ENCODE data around the gene RNU6-9.
"Not testable (repeated sequence)": the region's sequence is repeated elsewhere in the genome, so short reads cannot be mapped to it uniquely, and the experiment has no call there.

Gene RNU6-9

DNA sequence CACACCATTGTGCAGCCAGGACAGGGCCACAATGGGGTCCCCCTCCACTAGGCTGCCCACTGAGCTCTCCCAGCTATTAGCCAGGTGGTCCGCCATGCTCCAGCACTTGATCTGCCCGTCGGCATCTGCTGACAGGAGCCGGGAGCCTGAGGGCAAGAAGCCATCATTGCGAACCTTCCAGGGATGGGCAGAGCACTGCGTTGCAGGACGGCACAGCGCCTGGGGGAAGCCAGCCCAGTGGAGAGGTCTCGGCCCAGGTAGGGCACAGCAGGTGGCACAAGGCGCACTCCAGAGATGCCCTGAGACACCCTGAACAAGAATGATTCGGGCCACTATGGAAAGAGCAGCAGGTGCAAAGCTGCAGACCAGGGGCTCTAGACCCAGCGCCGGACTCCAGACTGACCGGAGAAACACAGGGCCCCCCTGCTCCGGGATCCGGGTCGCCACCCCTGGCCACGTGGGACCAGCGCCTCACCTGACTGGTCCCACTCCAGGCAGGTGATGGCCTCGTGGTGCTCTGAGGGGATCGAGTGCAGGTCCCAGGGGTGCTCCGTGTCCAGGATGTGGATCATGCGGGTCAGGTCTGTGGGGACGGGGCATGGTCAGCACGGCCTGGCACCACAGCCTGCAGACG is 3.5 kb upstream of the RNU6-9 start:
- Histone ChIP-seq H3K79me2 (ENCODE audit: control insufficient read depth, low read length) (peaks cover 12% of the 10 kb centered on the region), H3K27me3 (ENCODE audit: control insufficient read depth, low read length) (no peaks in the 10 kb centered on the region), H3F3A (ENCODE audit: control insufficient read depth, insufficient read depth) (no peaks in the 10 kb centered on the region), H3K4me2 (ENCODE audit: low read length) (no peak overlapping the region), H3K4me1 (ENCODE audit: control insufficient read depth, low read length) (peaks cover 19% of the 10 kb centered on the region), H3K9me3 (ENCODE audit: control insufficient read depth, insufficient read depth, low read length) (no peaks in the 10 kb centered on the region), H3K4me3 (ENCODE audit: low read length) (no peak overlapping the region), H3K27ac (ENCODE audit: low read depth, low read length) (no peak overlapping the region), H4K20me1 (ENCODE audit: control insufficient read depth, insufficient read depth, low read depth, low read length) (no peaks in the 10 kb centered on the region), H3K36me3 (ENCODE audit: control insufficient read depth, low read length) (peaks cover 13% of the 10 kb centered on the region), H3K9me2 (replicated peaks; ENCODE audit: control insufficient read depth, low read length) (no peaks in the 10 kb centered on the region)
- no peak for TF ChIP-seq EZH2phosphoT487 (IDR thresholded peaks at IDR 0.05; ENCODE audit: borderline replicate concordance, low read length)
- TF ChIP-seq, protein P1, sequence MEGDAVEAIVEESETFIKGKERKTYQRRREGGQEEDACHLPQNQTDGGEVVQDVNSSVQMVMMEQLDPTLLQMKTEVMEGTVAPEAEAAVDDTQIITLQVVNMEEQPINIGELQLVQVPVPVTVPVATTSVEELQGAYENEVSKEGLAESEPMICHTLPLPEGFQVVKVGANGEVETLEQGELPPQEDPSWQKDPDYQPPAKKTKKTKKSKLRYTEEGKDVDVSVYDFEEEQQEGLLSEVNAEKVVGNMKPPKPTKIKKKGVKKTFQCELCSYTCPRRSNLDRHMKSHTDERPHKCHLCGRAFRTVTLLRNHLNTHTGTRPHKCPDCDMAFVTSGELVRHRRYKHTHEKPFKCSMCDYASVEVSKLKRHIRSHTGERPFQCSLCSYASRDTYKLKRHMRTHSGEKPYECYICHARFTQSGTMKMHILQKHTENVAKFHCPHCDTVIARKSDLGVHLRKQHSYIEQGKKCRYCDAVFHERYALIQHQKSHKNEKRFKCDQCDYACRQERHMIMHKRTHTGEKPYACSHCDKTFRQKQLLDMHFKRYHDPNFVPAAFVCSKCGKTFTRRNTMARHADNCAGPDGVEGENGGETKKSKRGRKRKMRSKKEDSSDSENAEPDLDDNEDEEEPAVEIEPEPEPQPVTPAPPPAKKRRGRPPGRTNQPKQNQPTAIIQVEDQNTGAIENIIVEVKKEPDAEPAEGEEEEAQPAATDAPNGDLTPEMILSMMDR (IDR thresholded peaks at IDR 0.05; ENCODE audit: low read depth, low read length, poor library complexity, severe bottlenecking), result no peak

DNA sequence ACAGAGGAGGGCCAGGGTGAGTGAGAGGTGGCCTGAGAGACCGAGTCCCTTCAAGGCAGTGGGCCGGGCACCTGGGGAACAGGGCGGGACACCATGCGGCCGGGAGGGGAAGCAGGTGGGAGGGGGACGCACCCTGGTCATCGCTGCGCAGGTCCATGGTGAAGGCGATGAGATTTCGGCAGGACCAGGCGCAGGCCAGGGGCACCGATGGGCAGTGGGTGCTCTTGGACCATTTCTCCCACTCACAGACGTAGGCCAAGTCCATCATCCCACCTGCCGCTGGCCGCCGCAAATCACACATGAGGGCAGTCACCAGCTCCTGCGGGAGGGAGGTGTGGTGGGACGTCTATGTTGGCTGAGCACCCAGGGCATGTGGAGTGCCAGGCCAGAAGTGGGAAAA is 2.5 kb upstream of the RNU6-9 start:
- TF ChIP-seq, protein P1 (IDR thresholded peaks at IDR 0.05; ENCODE audit: low read depth, low read length, poor library complexity, severe bottlenecking), result no peak
- TF ChIP-seq EZH2phosphoT487 (IDR thresholded peaks at IDR 0.05; ENCODE audit: borderline replicate concordance, low read length), result no peak
- H3K4me2 ChIP-seq (ENCODE audit: low read length), result no peak overlapping the region
- peaks cover 19% of the 10 kb centered on the region for H3K4me1 ChIP-seq (ENCODE audit: control insufficient read depth, low read length)
- peaks cover 12% of the 10 kb centered on the region for H3K79me2 ChIP-seq (ENCODE audit: control insufficient read depth, low read length)
- no peak overlapping the region for H3K4me3 ChIP-seq (ENCODE audit: low read length)
- no peaks in the 10 kb centered on the region for H3F3A ChIP-seq (ENCODE audit: control insufficient read depth, insufficient read depth)
- no peaks in the 10 kb centered on the region for H3K9me3 ChIP-seq (ENCODE audit: control insufficient read depth, insufficient read depth, low read length)
- H3K36me3 ChIP-seq (ENCODE audit: control insufficient read depth, low read length), result peaks cover 13% of the 10 kb centered on the region
- no peaks in the 10 kb centered on the region for H3K9me2 ChIP-seq (replicated peaks; ENCODE audit: control insufficient read depth, low read length)
- H3K27ac ChIP-seq (ENCODE audit: low read depth, low read length), result no peak overlapping the region
- no peaks in the 10 kb centered on the region for H4K20me1 ChIP-seq (ENCODE audit: control insufficient read depth, insufficient read depth, low read depth, low read length)
- H3K27me3 ChIP-seq (ENCODE audit: control insufficient read depth, low read length), result no peaks in the 10 kb centered on the region

DNA sequence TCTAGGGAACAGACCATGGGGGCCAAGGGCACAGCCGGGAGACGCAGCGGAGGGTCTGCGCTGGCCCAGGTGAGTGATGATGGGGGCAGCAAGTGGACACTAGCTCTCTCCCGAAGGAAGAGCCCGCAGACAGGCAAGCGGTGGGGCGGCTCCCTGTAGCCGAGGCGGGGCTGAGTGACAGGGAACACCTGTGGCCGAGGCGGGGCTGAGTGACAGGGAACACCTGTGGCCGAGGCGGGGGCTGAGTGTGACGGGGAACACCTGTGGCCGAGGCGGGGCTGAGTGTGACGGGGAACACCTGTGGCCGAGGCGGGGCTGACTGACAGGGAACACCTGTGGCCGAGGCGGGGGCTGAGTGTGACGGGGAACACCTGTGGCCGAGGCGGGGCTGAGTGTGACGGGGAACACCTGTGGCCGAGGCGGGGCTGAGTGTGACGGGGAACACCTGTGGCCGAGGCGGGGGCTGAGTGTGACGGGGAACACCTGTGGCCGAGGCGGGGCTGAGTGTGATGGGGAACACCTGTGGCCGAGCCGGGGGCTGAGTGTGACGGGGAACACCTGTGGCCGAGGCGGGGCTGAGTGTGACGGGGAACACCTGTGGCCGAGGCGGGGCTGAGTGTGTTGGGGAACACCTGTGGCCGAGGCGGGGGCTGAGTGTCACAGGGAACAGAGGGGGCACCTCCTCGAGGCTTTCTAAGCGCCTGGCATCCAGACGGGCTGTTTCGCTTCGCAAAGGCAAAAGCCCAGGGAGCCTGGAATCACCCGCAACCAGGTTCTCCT is 1.7 kb upstream of the RNU6-9 start:
- H3K27ac ChIP-seq (ENCODE audit: low read depth, low read length); H3K27me3 ChIP-seq (ENCODE audit: control insufficient read depth, low read length); H4K20me1 ChIP-seq (ENCODE audit: control insufficient read depth, insufficient read depth, low read depth, low read length); H3F3A ChIP-seq (ENCODE audit: control insufficient read depth, insufficient read depth); H3K9me3 ChIP-seq (ENCODE audit: control insufficient read depth, insufficient read depth, low read length); H3K9me2 ChIP-seq (replicated peaks; ENCODE audit: control insufficient read depth, low read length): not testable (repeated sequence)
- H3K4me2 ChIP-seq (ENCODE audit: low read length), result peak overlapping the region; percentile 79
- peaks cover 19% of the 10 kb centered on the region for H3K4me1 ChIP-seq (ENCODE audit: control insufficient read depth, low read length)
- peaks cover 12% of the 10 kb centered on the region for H3K79me2 ChIP-seq (ENCODE audit: control insufficient read depth, low read length)
- peaks cover 11% of the 10 kb centered on the region for H3K36me3 ChIP-seq (ENCODE audit: control insufficient read depth, low read length)
- H3K4me3 ChIP-seq (ENCODE audit: low read length), result peak overlapping the region; percentile 90

DNA sequence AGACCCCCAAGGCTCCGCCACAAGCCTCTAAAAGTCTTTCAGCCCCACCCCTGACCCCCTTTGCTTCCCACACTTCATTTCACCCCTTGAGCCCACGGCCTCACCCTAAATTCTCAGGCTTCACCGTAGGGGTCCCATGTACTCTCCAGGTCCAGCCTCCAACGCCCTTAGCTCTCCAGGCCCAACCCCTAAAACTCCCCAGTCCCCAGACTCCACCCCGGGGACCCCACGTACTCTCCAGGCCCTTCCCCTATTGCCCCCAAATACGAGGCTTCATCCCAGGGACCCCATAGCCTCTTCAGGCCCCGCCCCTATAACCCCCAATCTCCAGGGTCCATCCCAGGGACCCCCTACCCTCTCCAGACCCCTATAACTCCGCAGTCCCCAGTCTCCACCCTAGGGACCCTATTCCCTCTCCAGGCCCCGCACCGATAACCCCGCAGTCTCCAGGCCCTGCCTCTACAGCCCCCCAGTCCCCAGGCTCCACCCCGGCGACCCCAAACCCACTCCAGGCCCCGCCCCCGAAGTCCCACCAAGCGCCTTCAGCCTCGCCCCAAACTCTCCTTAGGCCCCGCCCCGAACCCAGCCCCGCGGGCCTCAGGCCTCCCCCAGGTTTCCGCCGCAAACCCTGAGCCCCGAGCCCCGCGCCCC is 916 bp upstream of the RNU6-9 start:
- H3K27ac ChIP-seq (ENCODE audit: low read depth, low read length), result peak overlapping the region; percentile 58; the same call in 1 of the 2 replicates
- H3K27me3 ChIP-seq (ENCODE audit: control insufficient read depth, low read length), result no peaks in the 10 kb centered on the region
- H3K9me2 ChIP-seq (replicated peaks; ENCODE audit: control insufficient read depth, low read length), result no peaks in the 10 kb centered on the region
- H3K4me2 ChIP-seq (ENCODE audit: low read length), result peak overlapping the region; percentile 79
- no peaks in the 10 kb centered on the region for H3K9me3 ChIP-seq (ENCODE audit: control insufficient read depth, insufficient read depth, low read length)
- H3K4me3 ChIP-seq (ENCODE audit: low read length), result peak overlapping the region; percentile 90
- TF ChIP-seq, protein P1 (IDR thresholded peaks at IDR 0.05; ENCODE audit: low read depth, low read length, poor library complexity, severe bottlenecking), result no peak
- no peak for TF ChIP-seq EZH2phosphoT487 (IDR thresholded peaks at IDR 0.05; ENCODE audit: borderline replicate concordance, low read length)
- no peaks in the 10 kb centered on the region for H4K20me1 ChIP-seq (ENCODE audit: control insufficient read depth, insufficient read depth, low read depth, low read length)
- peaks cover 12% of the 10 kb centered on the region for H3K79me2 ChIP-seq (ENCODE audit: control insufficient read depth, low read length)
- H3K36me3 ChIP-seq (ENCODE audit: control insufficient read depth, low read length), result peaks cover 11% of the 10 kb centered on the region
- H3K4me1 ChIP-seq (ENCODE audit: control insufficient read depth, low read length), result peaks cover 19% of the 10 kb centered on the region
- H3F3A ChIP-seq (ENCODE audit: control insufficient read depth, insufficient read depth), result no peaks in the 10 kb centered on the region

All from DOHH2 (cell line).